HG02763 (cell line): ENCODE results near the gene NTN5.
"Not testable (repeated sequence)": the region's sequence is repeated elsewhere in the genome, so short reads cannot be mapped to it uniquely, and the experiment has no call there.

Source experiments
- ATAC-seq: cut with Tn5 transposase; IDR thresholded peaks from one replicate; pipeline ENCODE4 v1.9.1; 2021; ENCODE audit warnings: mild to moderate bottlenecking, moderate library complexity; ENCODE audit not compliant: unreplicated experiment

NTN5 gene, protein sequence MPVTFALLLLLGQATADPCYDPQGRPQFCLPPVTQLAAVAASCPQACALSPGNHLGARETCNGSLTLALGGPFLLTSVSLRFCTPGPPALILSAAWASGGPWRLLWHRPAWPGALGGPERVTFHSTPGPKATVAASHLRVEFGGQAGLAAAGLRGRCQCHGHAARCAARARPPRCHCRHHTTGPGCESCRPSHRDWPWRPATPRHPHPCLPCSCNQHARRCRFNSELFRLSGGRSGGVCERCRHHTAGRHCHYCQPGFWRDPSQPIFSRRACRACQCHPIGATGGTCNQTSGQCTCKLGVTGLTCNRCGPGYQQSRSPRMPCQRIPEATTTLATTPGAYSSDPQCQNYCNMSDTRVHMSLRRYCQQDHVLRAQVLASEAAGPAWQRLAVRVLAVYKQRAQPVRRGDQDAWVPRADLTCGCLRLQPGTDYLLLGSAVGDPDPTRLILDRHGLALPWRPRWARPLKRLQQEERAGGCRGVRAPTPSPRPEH

DNA sequence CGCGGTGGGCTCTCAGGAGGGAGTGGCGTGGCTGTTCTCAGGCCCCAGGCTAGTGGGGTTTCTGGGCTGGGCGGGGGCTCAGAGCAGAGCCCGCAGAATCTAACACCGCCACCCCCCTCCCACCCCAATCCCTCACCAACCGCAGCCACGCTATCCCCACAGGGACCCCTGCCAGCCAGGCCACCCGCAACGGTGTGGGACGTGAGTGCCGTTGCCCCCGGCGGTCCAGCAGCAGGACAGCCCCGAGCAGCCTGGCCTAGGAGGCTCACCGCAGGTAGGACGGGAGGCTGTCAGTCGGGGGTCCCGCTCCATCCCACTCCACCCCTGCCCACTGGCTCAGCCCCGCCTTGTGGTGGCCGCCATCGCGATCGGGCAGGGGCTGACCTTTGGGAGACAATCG is at the start of gene NTN5:
NTN5 (minus strand) TSS at position 24 of the 400 bp plus-strand sequence. CDS start 2,031 bp downstream, outside the sequence.
- no peak for ATAC-seq

DNA sequence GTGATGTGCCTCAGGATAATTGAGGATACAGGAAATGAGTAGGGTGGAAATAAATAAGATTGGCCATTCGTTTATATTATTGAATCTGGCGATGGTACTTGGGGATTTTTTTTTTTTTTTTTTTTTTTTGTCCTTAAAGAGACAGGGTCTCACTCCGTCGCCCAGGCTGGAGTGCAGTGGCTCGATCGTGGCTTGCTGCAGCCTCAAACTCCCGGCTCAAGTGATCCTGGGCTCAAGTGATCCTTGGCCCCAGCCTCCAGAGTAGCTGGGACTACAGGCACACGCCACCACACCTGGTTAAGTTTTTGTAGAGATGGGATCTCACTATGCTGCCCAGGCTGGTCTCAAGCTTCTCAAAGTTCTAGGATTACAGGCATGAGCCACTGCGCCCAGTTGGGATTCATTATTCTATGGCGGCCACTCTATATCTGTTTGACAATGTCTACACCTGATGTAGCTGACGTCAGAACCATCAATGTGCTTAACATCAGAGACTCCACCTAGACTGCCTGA is 49.4 kb upstream of the NTN5 start:
- ATAC-seq, result no peak

DNA sequence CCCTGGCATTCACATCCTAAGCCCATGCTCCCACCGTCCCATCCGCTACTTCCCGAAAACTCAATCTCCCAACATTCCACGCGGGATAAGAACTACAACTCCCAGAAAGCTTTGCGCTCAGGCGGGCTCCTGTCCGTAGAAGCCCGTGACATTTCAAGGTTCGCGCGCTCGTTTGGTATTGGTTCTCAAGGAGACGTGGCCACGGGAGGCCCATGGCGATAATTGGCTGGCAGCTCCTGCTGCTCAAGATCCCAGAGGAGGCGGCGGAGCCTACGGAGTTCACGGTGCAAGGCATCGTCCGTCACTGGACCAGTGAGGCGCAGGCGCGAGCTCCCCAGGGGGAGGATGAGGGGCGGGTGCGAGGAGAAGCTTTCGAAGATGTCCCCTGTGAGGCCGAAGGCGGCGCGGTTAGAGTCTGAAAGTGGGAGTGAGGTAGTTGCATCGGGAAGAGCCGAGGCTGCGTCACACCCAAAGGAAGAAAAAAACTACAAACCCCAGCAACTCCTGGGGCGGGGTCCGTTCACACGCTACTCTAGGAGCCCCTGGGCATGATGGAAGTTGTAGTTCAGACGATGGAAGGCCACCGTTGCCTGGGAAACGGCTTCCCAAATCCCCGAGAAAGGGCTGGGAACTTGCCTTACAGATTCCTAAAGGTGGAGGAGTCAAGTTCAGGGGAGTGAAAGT is 47.9 kb upstream of the NTN5 start:
- ATAC-seq, result peak; percentile 85

DNA sequence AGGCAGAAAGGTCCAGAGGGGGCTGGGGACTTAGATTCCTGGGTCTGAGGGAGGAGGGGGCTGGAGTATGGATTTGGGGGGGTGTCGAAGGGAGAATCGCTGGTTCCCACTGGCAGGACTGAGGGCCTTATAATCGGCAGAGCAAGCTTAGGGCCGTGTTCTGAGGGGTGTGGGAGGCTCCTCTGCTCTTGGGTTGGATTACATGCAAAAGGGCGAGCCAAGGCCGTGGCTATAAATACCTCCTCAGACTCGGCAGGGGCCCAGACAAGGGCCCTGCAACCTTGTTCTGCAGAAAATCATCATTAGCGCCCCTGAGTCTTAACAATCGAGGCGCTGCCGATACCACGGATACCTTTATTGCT is 47.4 kb upstream of the NTN5 start:
- no peak for ATAC-seq

DNA sequence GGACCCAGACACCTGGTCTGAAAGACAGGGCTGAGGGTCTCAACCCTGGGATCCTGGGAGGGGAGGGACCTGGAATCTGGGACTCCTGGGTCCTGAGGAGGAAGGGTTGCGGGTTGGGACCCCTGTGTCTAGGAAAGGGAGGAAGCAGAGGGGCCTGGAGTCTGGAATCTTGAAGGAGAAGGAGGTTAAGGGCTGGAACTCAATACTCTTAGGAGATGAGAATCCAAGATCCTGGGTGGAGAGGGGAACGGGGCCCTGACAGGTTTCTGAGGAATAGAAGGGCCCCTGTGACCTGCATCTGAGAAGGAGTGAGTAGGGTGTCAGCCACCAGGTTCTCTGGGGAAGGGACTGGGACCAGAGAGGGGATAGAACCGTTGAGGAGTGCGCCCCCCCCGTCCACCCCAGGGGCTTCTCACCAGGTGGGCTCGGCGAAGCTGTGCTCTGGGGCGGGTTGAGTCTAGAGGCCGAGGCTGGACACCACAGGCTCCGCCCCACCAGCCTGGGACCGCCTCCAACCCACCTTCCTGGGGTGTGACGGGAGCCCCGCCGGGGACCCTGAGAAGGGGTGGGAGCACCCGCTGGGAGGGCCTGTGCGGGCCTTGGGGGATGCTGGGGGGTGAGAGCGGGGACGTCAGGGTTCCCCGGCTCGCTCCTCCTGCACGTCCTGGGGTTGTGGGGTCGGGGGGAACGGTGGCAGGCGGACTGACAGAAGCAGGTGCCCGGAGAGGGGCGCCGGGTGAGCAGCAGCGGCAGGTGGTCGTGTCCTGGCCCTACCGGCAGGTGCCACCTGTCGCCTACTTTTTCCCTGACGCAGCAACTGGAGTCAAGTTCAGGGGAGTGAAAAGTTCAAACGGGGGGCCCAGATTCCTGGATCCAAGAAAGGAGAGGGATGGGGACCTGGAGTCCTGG is 46.7 kb upstream of the NTN5 start, which contains the start of gene MAMSTR:
MAMSTR (minus strand) TSS at position 463 of the 909 bp plus-strand sequence. CDS start 694 bp downstream, outside the sequence.
- no peak for ATAC-seq

DNA sequence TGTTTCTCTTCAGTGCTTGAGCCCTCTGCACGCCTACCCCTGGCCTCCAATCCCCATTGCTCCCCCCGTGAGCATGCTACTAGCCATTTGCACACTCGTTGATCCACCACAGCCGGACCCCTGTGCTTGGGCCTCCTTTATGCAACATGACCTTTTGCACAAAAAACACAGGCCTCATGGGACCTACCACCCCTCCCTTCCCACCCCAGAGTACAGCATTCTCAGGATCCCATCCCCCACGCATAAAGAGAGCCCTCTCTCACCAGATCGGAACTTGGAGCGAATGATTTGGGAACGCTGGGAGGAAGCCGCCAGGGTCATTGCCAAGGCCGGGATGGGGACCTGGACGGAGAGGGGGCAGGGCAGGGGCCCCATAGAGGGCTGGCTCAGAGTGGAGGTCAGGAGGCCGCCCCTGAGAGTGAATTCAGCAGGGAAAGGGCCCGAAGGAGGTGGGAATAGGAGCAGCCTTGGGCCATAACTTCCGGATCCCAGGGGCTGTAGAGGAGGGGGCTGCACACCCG is 46.0 kb upstream of the NTN5 start:
- no peak for ATAC-seq

DNA sequence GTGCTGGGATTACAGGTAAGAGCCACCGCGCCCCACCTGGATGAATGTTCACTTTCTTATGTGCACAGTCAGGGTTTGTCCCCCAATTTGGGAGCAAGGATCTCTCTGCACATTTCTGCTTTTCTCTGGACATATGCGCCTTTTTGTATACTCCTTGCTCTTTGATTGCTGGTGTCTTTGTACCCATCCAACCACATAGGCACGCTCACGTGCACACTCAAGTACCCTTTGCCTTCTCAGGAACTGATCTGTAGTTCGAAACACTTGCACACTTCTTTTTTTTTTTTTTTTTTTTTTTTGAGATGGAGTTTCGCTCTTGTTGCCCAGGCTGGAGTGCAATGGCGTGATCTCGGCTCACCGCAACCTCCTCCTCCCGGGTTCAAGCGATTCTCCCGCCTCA is 45.3 kb upstream of the NTN5 start:
- ATAC-seq, result not testable (repeated sequence)

DNA sequence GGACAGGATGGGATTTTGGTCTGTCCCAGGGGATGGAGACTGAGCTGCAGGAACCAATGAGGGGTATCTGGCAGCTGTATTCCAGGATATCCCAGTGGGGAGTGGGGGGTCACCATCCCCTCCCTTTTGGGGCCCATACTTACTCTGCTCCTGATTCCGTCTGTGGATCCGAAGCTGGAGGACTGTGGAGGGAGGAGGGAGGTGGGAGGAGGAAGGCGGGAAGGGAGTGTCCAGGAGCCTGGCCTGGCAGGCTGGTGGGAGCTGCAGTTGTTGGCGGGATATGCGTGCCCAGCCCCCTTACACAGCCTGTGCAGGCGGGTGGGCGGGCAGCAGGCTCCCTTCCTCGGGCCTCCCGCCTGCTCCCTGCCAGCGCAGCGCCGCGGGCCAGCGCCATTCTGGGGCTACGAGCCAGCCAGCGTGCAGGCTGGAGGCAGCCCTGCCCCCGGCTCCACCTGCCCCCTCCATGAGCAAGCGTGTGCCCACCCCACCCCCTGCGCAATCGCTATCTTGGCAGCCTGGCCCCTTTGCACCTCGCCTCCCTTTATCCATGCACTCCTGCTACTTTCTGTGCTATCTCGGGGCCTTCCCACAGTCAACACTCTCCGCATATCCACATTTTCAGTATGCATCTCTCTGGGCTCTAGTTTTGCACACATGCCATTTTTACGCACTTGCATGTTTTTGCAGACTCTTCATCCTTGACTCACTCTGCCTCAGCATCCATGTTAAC is 43.9 kb upstream of the NTN5 start:
- no peak for ATAC-seq

DNA sequence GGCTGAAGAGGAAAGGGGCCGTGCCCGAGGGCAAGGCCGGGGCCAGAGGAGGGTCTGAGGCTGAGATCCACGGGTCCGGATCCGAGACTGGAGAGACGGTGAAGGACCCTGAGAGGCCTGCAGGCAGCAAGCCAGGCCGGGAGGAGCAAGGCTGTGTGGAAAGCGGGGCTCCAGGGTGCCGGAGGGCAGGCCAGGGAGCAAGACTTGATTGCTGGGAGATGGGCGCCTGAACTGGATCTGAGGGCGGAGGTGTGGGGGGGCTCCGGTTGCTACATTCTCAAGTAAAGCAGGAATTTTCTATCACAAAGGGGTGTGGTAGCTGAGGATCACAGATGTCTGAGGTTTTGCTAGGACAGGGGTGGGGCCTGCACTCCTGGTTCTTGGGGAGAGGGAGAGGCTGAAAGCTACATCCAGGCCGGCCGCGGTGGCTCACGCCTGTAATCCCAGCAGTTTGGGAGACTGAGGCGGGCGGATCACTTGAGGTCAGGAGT is 42.9 kb upstream of the NTN5 start:
- ATAC-seq, result no peak

DNA sequence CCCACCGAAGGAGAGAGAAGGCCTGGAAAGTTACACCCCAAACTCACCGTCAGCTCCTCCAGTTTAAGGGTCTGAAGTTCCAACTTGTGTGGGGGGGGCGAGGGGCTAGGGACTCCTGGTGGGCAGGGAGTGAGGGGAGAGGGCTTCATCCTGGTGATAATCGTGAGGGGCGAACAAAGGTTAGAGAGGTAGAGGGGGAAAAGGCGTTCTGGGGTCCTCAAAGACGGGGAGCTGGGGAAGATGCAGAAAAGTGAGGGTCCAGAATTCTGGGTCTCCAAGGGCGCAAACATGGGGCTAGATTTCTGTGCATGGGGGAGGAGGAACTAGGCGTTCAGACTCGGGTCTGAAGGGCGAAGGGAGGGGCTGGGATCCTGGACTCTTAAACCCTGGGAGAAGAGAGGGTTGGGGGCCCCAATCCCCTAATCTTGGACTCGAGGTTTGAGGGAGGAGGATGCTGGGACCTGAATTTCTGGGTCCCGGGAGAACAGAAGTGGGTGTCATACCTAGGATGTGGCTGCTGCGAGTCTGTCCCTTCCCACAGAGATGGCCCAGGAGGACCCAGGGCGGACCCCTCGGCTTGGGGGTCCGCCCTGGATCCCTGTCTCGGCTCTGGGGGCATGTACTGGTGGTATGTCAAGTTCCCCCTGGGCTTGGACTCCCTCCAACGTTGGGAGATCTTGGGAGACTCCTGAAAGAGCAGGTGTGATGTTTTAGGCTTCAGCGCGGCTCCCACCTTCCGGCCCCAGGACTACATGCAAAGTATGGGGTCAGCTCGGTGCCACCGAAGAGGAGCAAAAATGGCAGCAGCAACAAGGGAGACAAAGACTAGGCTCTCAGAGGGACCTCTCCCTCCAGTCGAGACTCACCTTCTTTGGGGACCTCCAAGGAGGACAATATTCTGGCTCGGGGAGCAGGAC is 42.2 kb upstream of the NTN5 start:
- no peak for ATAC-seq

DNA sequence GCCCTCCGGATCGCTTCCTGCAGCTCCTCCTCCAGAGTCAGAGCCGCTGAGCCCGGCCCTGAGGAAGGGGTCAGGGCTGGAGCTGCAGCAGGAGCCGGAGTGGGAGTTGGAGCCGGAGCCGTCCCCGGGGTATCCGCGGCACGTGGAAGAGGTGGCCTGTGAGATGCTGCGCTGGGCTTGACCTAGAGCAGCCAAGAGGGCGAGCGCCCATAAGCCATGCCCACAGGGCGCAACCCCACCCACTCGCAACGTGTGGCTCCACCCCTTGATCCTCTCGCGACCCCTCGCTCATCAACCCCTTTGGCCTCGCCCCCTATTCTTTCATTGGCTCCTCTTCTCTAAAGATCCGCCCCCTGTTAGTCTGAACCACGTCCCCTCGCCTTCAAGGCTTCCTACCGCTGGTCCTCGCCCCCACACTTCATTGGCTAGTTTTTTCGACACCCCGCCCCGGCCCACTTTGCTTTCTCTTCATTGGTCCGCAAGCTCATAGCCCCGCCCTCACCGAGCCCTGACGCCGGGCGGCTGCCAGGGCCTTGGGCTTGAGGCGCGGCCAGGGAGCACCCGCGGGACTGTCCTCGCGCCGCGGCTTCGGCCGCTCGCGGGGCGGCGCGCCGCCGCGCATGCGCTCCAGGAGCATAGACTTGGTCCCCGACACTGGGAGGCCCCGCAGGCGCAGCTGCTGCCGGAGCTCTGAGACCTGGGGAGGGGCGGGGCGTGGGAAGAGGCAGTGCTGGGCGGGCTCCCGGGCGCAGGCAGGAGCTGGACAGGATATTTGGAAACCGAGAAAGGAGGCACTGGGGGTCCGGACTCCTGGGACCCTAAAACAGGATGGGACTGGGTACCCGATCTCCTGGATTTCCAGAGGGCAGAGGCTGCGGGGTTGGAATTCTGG is 41.3 kb upstream of the NTN5 start:
- peak; percentile 91 for ATAC-seq

DNA sequence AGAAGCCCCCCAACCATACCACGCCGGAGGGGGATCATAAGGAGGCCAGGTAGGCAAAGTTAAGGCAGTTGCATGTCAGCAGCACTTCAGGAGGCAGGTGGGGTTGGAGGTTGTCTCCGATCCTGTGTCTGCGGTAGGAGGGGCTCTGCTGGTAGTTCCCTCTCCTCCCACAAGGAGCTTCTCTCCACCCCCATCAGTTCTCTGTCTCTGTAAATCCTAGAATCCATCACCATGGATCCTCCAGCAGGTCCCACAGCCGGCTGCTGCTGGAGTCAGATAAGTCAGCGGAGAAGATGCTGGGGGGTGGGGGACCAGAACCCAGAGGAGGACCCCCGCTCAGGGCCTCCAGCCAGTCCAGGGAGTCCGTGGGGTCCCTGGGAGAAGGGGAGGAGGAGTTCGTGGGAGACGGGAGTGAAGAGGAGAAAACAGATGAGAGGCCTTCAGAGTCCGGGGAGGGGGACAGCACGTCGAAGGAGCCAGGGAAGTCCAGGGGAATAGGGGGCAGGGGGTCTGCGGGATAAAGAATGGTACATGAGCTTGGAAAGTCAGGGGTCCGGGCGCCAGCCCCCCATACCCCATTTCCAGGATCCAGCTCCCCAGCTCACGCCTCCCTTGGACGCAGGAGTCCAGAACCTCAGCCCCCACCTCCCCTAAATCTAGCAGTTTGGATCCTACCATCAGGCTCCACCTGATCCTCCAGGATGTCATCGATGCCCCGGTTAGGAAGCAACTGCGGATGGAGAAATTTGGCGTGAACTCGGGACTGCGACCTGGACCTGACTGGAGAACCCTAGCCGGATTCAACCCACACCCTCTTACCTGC is 40.4 kb upstream of the NTN5 start:
- ATAC-seq, result no peak

DNA sequence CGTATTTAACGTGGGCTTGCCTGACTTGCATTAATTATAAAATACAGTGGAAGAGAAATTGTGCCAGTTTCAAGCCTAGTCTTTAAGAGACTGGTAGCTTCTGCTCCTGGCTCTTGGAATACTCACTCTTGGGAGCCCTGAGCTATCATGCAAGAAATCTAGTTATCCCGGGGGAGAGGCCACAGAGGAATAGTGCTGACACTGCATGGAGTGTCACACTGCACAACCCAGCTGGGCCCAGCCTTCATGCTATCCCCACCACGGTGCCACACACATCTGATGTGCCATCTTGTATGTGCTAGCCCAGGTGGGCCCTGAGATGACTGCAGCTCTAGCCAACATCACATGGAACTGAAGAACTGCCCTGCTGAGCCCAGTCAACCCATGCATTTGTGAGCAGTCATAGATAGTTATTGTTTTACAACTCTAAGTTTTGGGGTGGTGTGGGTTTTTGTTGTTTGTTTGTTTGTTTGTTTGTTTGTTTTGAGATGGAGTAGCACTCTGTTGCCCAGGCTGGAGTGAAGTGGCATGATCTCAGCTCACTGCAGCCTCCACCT is 38.4 kb upstream of the NTN5 start:
- ATAC-seq, result no peak

DNA sequence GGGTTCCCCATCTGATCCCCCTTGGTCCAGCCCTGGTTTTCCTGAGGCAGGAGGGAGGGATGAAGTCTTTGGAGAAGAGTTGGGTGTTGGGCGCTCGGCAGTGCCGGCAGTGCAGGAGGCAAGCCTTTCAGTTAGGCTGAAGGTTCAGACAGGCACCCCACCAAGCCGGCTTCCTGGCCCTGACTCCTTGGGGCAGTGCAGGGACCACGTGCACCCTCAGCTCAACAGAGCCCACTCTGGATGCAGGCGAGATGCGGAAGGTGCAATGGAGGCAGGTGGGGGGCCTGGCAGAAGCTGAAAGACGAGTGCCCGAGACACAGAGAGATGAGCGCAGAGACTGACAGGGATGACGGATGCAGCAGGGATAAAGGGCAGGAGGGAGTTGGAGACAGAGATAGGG is 35.7 kb upstream of the NTN5 start:
- no peak for ATAC-seq

DNA sequence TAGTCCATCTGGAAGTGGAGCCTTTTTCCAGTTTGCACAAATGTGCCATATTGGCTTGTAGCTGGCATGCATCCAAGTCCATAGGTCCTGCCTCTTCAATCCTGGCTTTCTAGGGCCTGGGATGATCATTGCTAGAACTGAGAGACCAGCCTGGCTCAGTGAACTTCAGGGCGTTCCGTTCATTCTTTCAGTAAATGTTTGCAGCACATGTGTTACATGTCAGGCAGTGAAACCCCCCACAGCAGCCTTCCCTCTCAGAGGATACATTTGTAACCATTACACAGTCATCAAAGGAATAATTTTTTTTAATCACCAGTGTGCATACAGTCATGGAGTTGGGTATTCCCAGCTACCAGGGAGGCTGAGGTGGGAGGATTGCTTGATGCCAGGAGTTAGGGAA is 32.6 kb upstream of the NTN5 start:
- no peak for ATAC-seq

DNA sequence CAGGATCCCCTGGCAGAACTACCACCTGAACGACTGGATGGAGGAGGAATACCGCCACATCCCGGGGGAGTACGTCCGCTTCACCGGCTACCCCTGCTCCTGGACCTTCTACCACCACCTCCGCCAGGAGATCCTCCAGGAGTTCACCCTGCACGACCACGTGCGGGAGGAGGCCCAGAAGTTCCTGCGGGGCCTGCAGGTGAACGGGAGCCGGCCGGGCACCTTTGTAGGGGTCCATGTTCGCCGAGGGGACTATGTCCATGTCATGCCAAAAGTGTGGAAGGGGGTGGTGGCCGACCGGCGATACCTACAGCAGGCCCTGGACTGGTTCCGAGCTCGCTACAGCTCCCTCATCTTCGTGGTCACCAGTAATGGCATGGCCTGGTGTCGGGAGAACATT is 30.5 kb upstream of the NTN5 start:
- no peak for ATAC-seq

DNA sequence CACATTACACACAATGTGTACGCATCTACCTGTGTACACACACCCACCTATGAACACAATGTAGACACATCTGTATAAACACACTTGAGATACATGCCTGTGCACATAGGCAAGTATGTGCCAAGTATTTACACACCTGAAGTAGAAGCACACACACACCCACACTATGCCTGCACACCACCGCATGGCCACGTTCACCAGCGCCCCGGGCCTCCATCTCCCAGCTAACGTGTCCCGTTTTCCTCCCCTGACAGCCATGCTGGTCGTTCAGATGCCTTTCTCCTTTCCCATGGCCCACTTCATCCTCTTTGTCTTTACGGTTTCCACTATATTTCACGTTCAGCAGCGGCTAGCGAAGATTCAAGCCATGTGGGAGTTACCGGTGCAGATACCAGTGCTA is 29.9 kb upstream of the NTN5 start:
- no peak for ATAC-seq
